ENCODE measurements around the gene OPCML.

OPCML gene

GRCh38 chr11:133531971-133532651 lies at the start of gene OPCML:
TSS of gene OPCML (minus strand) at chr11:133532501.
- Histone ChIP-seq H3K4me1 (no peaks in the 10 kb centered on the region), H3K27me3 (ENCODE audit: low read depth) (peaks cover 31% of the 10 kb centered on the region), H3K4me3 (no peak within 1 kb of the TSS), H3K36me3 (replicated peaks) (no peaks in the 10 kb centered on the region), H3K9me3 (no peaks in the 10 kb centered on the region)
- no peak for DNase-seq (ENCODE audit: low spot score in 2 of 2)
- in situ Hi-C loops (cut with MboI; ENCODE audit: low sequenced_read_pairs): no loop called here

GRCh38 chr11:133581091-133581490 lies 48.8 kb upstream of the OPCML start:
- Histone ChIP-seq H3K27me3 (ENCODE audit: low read depth) (no peaks in the 10 kb centered on the region), H3K36me3 (replicated peaks) (no peaks in the 10 kb centered on the region)
- in situ Hi-C loops (cut with MboI; ENCODE audit: low sequenced_read_pairs): no loop called here

GRCh38 chr11:133579165-133580031 lies 47.1 kb upstream of the OPCML start:
- no peak for DNase-seq (ENCODE audit: low spot score in 2 of 2)
- Histone ChIP-seq H3K9me3 (no peaks in the 10 kb centered on the region), H3K4me3 (no peak overlapping the region), H3K36me3 (replicated peaks) (no peaks in the 10 kb centered on the region), H3K27me3 (ENCODE audit: low read depth) (no peaks in the 10 kb centered on the region), H3K4me1 (no peaks in the 10 kb centered on the region)
- in situ Hi-C loops (cut with MboI; ENCODE audit: low sequenced_read_pairs): no loop called here

More at GRCh38 chr11:133581091-133581490, 48.8 kb upstream of the OPCML start:
- Histone ChIP-seq H3K4me1 (no peaks in the 10 kb centered on the region), H3K9me3 (no peaks in the 10 kb centered on the region), H3K4me3 (no peak overlapping the region)
- no peak for DNase-seq (ENCODE audit: low spot score in 2 of 2)

GRCh38 chr11:133577403-133577802 lies 45.1 kb upstream of the OPCML start:
- Histone ChIP-seq H3K27me3 (ENCODE audit: low read depth) (no peaks in the 10 kb centered on the region), H3K4me1 (no peaks in the 10 kb centered on the region), H3K9me3 (no peaks in the 10 kb centered on the region), H3K4me3 (no peak overlapping the region), H3K36me3 (replicated peaks) (no peaks in the 10 kb centered on the region)
- DNase-seq (ENCODE audit: low spot score in 2 of 2): no peak
- in situ Hi-C loops (cut with MboI; ENCODE audit: low sequenced_read_pairs): no loop called here

- in situ Hi-C loops (cut with MboI; ENCODE audit: low sequenced_read_pairs): no loop called here
- Histone ChIP-seq H3K4me1 (no peaks in the 10 kb centered on the region), H3K27me3 (ENCODE audit: low read depth) (no peaks in the 10 kb centered on the region), H3K9me3 (no peaks in the 10 kb centered on the region), H3K36me3 (replicated peaks) (no peaks in the 10 kb centered on the region), H3K4me3 (no peak overlapping the region)
- no peak for DNase-seq (ENCODE audit: low spot score in 2 of 2)
Observed at GRCh38 chr11:133576351-133576750, 44.0 kb upstream of the OPCML start.

- Histone ChIP-seq H3K27me3 (ENCODE audit: low read depth) (0 out of 2 replicates have a peak, but pooled peaks cover 2% of the 10 kb centered on the region), H3K4me3 (no peak overlapping the region), H3K9me3 (no peaks in the 10 kb centered on the region), H3K4me1 (no peaks in the 10 kb centered on the region), H3K36me3 (replicated peaks) (no peaks in the 10 kb centered on the region)
- in situ Hi-C loops (cut with MboI; ENCODE audit: low sequenced_read_pairs): no loop called here
- DNase-seq (ENCODE audit: low spot score in 2 of 2): no peak
Observed at GRCh38 chr11:133573081-133573480, 40.8 kb upstream of the OPCML start.

- in situ Hi-C loops (cut with MboI; ENCODE audit: low sequenced_read_pairs): no loop called here
- no peaks in the 10 kb centered on the region for H3K36me3 ChIP-seq (replicated peaks)
- H3K9me3 ChIP-seq: no peaks in the 10 kb centered on the region
- no peak for DNase-seq (ENCODE audit: low spot score in 2 of 2)
- H3K27me3 ChIP-seq (ENCODE audit: low read depth): 0 out of 2 replicates have a peak, but pooled peaks cover 2% of the 10 kb centered on the region
- H3K4me1 ChIP-seq: no peaks in the 10 kb centered on the region
- H3K4me3 ChIP-seq: no peak overlapping the region
Observed at GRCh38 chr11:133570376-133570775, 38.1 kb upstream of the OPCML start.

GRCh38 chr11:133563505-133564025 lies 31.3 kb upstream of the OPCML start:
- no peaks in the 10 kb centered on the region for H3K36me3 ChIP-seq (replicated peaks)
- no peak for DNase-seq (ENCODE audit: low spot score in 2 of 2)
- no peaks in the 10 kb centered on the region for H3K9me3 ChIP-seq
- 0 out of 2 replicates have a peak, but pooled peaks cover 2% of the 10 kb centered on the region for H3K27me3 ChIP-seq (ENCODE audit: low read depth)
- in situ Hi-C loops (cut with MboI; ENCODE audit: low sequenced_read_pairs): no loop called here
- no peaks in the 10 kb centered on the region for H3K4me1 ChIP-seq
- no peak overlapping the region for H3K4me3 ChIP-seq

- Histone ChIP-seq H3K9me3 (no peaks in the 10 kb centered on the region), H3K27me3 (ENCODE audit: low read depth) (no peaks in the 10 kb centered on the region), H3K4me3 (no peak overlapping the region), H3K36me3 (replicated peaks) (no peaks in the 10 kb centered on the region), H3K4me1 (no peaks in the 10 kb centered on the region)
- in situ Hi-C loops (cut with MboI; ENCODE audit: low sequenced_read_pairs): no loop called here
- no peak for DNase-seq (ENCODE audit: low spot score in 2 of 2)
Observed at GRCh38 chr11:133560472-133560855, 28.2 kb upstream of the OPCML start.

GRCh38 chr11:133559833-133560471 lies 27.7 kb upstream of the OPCML start:
- Histone ChIP-seq H3K9me3 (no peaks in the 10 kb centered on the region), H3K27me3 (ENCODE audit: low read depth) (no peaks in the 10 kb centered on the region), H3K4me3 (no peak overlapping the region), H3K4me1 (no peaks in the 10 kb centered on the region), H3K36me3 (replicated peaks) (no peaks in the 10 kb centered on the region)
- in situ Hi-C loops (cut with MboI; ENCODE audit: low sequenced_read_pairs): no loop called here
- no peak for DNase-seq (ENCODE audit: low spot score in 2 of 2)

GRCh38 chr11:133559382-133559781 lies 27.1 kb upstream of the OPCML start:
- in situ Hi-C loops (cut with MboI; ENCODE audit: low sequenced_read_pairs): no loop called here
- H3K4me3 ChIP-seq: no peak overlapping the region
- DNase-seq (ENCODE audit: low spot score in 2 of 2): no peak
- no peaks in the 10 kb centered on the region for H3K4me1 ChIP-seq
- no peaks in the 10 kb centered on the region for H3K9me3 ChIP-seq
- no peaks in the 10 kb centered on the region for H3K36me3 ChIP-seq (replicated peaks)
- no peaks in the 10 kb centered on the region for H3K27me3 ChIP-seq (ENCODE audit: low read depth)

GRCh38 chr11:133555034-133555433 lies 22.7 kb upstream of the OPCML start:
- no peaks in the 10 kb centered on the region for H3K9me3 ChIP-seq
- no peaks in the 10 kb centered on the region for H3K4me1 ChIP-seq
- H3K27me3 ChIP-seq (ENCODE audit: low read depth): peaks cover 8% of the 10 kb centered on the region
- H3K36me3 ChIP-seq (replicated peaks): no peaks in the 10 kb centered on the region
- no peak for DNase-seq (ENCODE audit: low spot score in 2 of 2)
- in situ Hi-C loops (cut with MboI; ENCODE audit: low sequenced_read_pairs): no loop called here
- H3K4me3 ChIP-seq: no peak overlapping the region

GRCh38 chr11:133553885-133554740 lies 21.8 kb upstream of the OPCML start:
- in situ Hi-C loops (cut with MboI; ENCODE audit: low sequenced_read_pairs): no loop called here
- no peak overlapping the region for H3K4me3 ChIP-seq

More at GRCh38 chr11:133553885-133554740, 21.8 kb upstream of the OPCML start:
- Histone ChIP-seq H3K9me3 (no peaks in the 10 kb centered on the region), H3K4me1 (no peaks in the 10 kb centered on the region), H3K27me3 (ENCODE audit: low read depth) (peaks cover 8% of the 10 kb centered on the region), H3K36me3 (replicated peaks) (no peaks in the 10 kb centered on the region)
- no peak for DNase-seq (ENCODE audit: low spot score in 2 of 2)
